ENCODE data around the gene DLX2.

DNA sequence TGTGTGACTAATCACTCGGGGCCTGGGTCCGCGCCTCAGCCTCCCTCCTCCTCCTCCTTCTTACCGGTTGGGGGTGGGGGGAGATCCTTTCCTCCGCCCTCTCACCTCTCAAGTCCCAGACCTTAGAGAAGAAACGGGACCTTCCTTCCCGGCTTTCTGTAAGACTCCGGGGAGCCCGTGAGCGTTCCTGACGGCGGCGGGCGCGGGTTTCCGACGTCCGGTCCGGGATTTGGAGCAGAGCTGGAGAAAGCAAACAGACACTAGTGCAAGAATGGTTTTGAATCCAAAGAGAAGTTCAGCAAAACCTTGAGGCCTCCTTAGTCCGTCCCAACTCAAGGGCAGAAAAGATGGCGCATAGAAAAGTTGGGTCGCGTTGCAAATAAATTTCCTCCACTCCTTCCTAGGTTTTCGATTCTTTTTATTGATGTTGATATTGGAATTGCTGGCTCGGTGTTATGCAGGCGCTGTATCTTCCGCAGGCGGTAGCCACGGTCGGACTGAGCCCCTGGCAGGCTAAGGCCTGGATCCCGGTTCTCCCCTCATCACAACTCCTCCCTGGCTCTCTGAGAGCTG is 15.4 kb downstream of the DLX2 start:
- TF ChIP-seq CTCF (IDR thresholded peaks at IDR 0.05) = no peak
- no peak for TF ChIP-seq ZFX (IDR thresholded peaks at IDR 0.05; ENCODE audit: borderline replicate concordance)
